Common myeloid progenitor, CD34-positive (primary cell): ENCODE data around the gene CDHR4.

Experiments
- CTCF ChIA-PET: fragments of 350-600 bp; sonication (Branson Sonifier 250); formaldehyde crosslinking; loops from one replicate; lab custom pipeline; 2021; ENCODE audit warnings: antibody characterized with exemption; lab: Charles Lee
- POLR2A ChIA-PET: fragments of 350-600 bp; sonication (Branson Sonifier 250); formaldehyde crosslinking; loops from one replicate; lab custom pipeline; 2021; ENCODE audit warnings: antibody characterized with exemption; lab: Charles Lee
- DNase-seq, 3 donors: peaks; one replicate each; pipeline versions ENCODE4 v3.0.0 to v3.0.0-alpha.2; 2013
- H3K27ac ChIP-seq, 2 experiments: 1 replicate in 1 of 2; 2 replicates in 1 of 2; pipeline ENCODE4 v1.7.0; 2013; ENCODE audit warnings: inconsistent platforms in 2 of 2, low read length in 2 of 2, mild to moderate bottlenecking in 2 of 2, low read depth in 1 of 2, moderate library complexity in 1 of 2; ENCODE audit not compliant: severe bottlenecking in 2 of 2, insufficient read depth in 1 of 2, poor library complexity in 1 of 2
- H3K27me3 ChIP-seq, 5 experiments: replicated peaks in 2 of 5; 1 replicate in 3 of 5; 2 replicates in 2 of 5; pipeline versions ENCODE4 v1.6.1 to v1.7.0; 2013; ENCODE audit warnings: low read length in 4 of 5, mild to moderate bottlenecking in 2 of 5, moderate library complexity in 2 of 5, inconsistent platforms in 1 of 5; ENCODE audit not compliant: insufficient read depth in 5 of 5, control insufficient read depth in 4 of 5
- H3K36me3 ChIP-seq, 4 experiments: 1 replicate in 2 of 4; 2 replicates in 2 of 4; pipeline versions ENCODE4 v1.6.1 to v1.7.0; 2013; ENCODE audit warnings: low read length in 3 of 4, control low read depth in 1 of 4, mild to moderate bottlenecking in 1 of 4; ENCODE audit not compliant: control insufficient read depth in 4 of 4, insufficient read depth in 4 of 4
- H3K4me1 ChIP-seq, 4 experiments: 1 replicate in 3 of 4; 2 replicates in 1 of 4; pipeline versions ENCODE4 v1.6.1 to v1.7.1; 2013; ENCODE audit warnings: low read length in 3 of 4, mild to moderate bottlenecking in 3 of 4, control low read depth in 1 of 4, inconsistent platforms in 1 of 4, moderate library complexity in 1 of 4; ENCODE audit not compliant: control insufficient read depth in 4 of 4, insufficient read depth in 4 of 4; ENCODE audit errors: control extremely low read depth in 1 of 4
- H3K4me3 ChIP-seq, 7 experiments: 1 replicate in 4 of 7; 2 replicates in 3 of 7; pipeline versions ENCODE4 v1.5.1 to v1.7.0; 2013; ENCODE audit warnings: mild to moderate bottlenecking in 7 of 7, low read length in 6 of 7, moderate library complexity in 6 of 7, inconsistent platforms in 2 of 7, low read depth in 2 of 7, control low read depth in 1 of 7; ENCODE audit not compliant: insufficient read depth in 4 of 7, control insufficient read depth in 1 of 7; ENCODE audit errors: extremely low read depth in 1 of 7
- H3K9me3 ChIP-seq, 5 experiments: 1 replicate in 4 of 5; 2 replicates in 1 of 5; pipeline versions ENCODE4 v1.6.1 to v1.7.1; 2013; ENCODE audit warnings: low read length in 4 of 5, mild to moderate bottlenecking in 2 of 5, inconsistent platforms in 1 of 5, low read depth in 1 of 5, moderate library complexity in 1 of 5; ENCODE audit not compliant: control insufficient read depth in 4 of 5, insufficient read depth in 2 of 5; ENCODE audit errors: control extremely low read depth in 1 of 5
- WGBS: methylation state at CpG from one replicate; pipeline ENCODE4 v1.1.5; 2013; ENCODE audit not compliant: insufficient coverage; 5-methylcytosine and 5-hydroxymethylcytosine counted together

Gene CDHR4

GRCh38 chr3:49761661-49762060 is 38.0 kb downstream of the CDHR4 start:
- WGBS, result 90% methylated on average over 3 of the region's 3 CpGs
- CTCF ChIA-PET, result interaction anchor here (1.7 kb wide), 1 partner anchor 10 kb away, joined by 4 read pairs; no protein-coding TSS in a partner anchor

GRCh38 chr3:49759226-49759625 is 40.4 kb downstream of the CDHR4 start:
- DNase-seq, result no peak
- peaks cover 3 to 10% (median 7%) of the 10 kb centered on the region in 4 experiments for H3K36me3 ChIP-seq
- ChIA-PET CTCF (interaction anchor here (1.0 to 1.9 kb wide), 3 partner anchors 11 to 42 kb away, joined by 3 to 6 read pairs (median 3); no protein-coding TSS in a partner anchor), POLR2A (no interaction called here)
- H3K4me3 ChIP-seq, result no peak overlapping the region
- no peak overlapping the region for H3K27ac ChIP-seq
- no peaks in the 10 kb centered on the region for H3K9me3 ChIP-seq
- H3K27me3 ChIP-seq, result no peaks in the 10 kb centered on the region
- H3K4me1 ChIP-seq, result peaks cover 0 to 4% (median 0%) of the 10 kb centered on the region in 4 experiments
- WGBS, result no CpG with 5 or more reads among the region's 1 CpG

More at GRCh38 chr3:49761661-49762060, 38.0 kb downstream of the CDHR4 start:
- Histone ChIP-seq H3K36me3 (peaks cover 3 to 16% (median 11%) of the 10 kb centered on the region in 4 experiments), H3K4me1 (peaks cover 0 to 4% (median 0%) of the 10 kb centered on the region in 4 experiments), H3K9me3 (no peaks in the 10 kb centered on the region), H3K4me3 (no peak overlapping the region), H3K27ac (no peak overlapping the region), H3K27me3 (no peaks in the 10 kb centered on the region)
- POLR2A ChIA-PET, result no interaction called here
- no peak for DNase-seq

GRCh38 chr3:49757197-49757596 is 42.5 kb downstream of the CDHR4 start:
- no peak overlapping the region for H3K4me3 ChIP-seq
- no peak overlapping the region for H3K27ac ChIP-seq
- peaks cover 0 to 4% (median 0%) of the 10 kb centered on the region in 4 experiments for H3K4me1 ChIP-seq
- H3K9me3 ChIP-seq, result no peaks in the 10 kb centered on the region
- no CpG with 5 or more reads among the region's 2 CpGs for WGBS
- no peaks in the 10 kb centered on the region for H3K27me3 ChIP-seq
- ChIA-PET CTCF (interaction anchor here (1.2 to 1.7 kb wide), 4 partner anchors 12 to 46 kb away, joined by 3 to 4 read pairs (median 3); partner anchors contain the start of gene AMIGO3), POLR2A (no interaction called here)
- peaks cover 2 to 10% (median 7%) of the 10 kb centered on the region in 4 experiments for H3K36me3 ChIP-seq
- DNase-seq, result no peak

GRCh38 chr3:49756036-49756435 is 43.6 kb downstream of the CDHR4 start:
- DNase-seq, result no peak
- ChIA-PET POLR2A (no interaction called here), CTCF (interaction anchor here (0.8 to 1.0 kb wide), 2 partner anchors 11 to 52 kb away, joined by 3 read pairs; no protein-coding TSS in a partner anchor)
- peaks cover 0 to 10% (median 7%) of the 10 kb centered on the region in 4 experiments for H3K36me3 ChIP-seq
- no CpG with 5 or more reads among the region's 1 CpG for WGBS
- no peak overlapping the region for H3K4me3 ChIP-seq
- H3K9me3 ChIP-seq, result no peaks in the 10 kb centered on the region
- H3K27ac ChIP-seq, result no peak overlapping the region
- peaks cover 0 to 4% (median 0%) of the 10 kb centered on the region in 4 experiments for H3K4me1 ChIP-seq
- no peaks in the 10 kb centered on the region for H3K27me3 ChIP-seq

GRCh38 chr3:49754536-49754935 is 45.1 kb downstream of the CDHR4 start:
- Histone ChIP-seq H3K27me3 (no peaks in the 10 kb centered on the region), H3K4me1 (peaks cover 0 to 4% (median 0%) of the 10 kb centered on the region in 4 experiments), H3K4me3 (no peak overlapping the region), H3K36me3 (peaks cover 2 to 9% (median 7%) of the 10 kb centered on the region in 4 experiments), H3K9me3 (no peaks in the 10 kb centered on the region), H3K27ac (no peak overlapping the region)
- no peak for DNase-seq
- WGBS, result 100% methylated on average over 1 of the region's 1 CpG
- POLR2A ChIA-PET, result no interaction called here
- CTCF ChIA-PET, result interaction anchor here (0.6 kb wide), 1 partner anchor 79 kb away, joined by 5 read pairs; no protein-coding TSS in a partner anchor

GRCh38 chr3:49751501-49751900 is 48.2 kb downstream of the CDHR4 start:
- CTCF ChIA-PET, result no interaction called here

GRCh38 chr3:49750056-49750455 is 49.6 kb downstream of the CDHR4 start:
- Histone ChIP-seq H3K4me3 (no peak overlapping the region), H3K27ac (no peak overlapping the region), H3K9me3 (no peaks in the 10 kb centered on the region), H3K36me3 (peaks cover 5 to 35% (median 22%) of the 10 kb centered on the region in 4 experiments), H3K4me1 (no peaks in the 10 kb centered on the region), H3K27me3 (no peaks in the 10 kb centered on the region)
- POLR2A ChIA-PET, result no interaction called here
- WGBS, result 94% methylated on average over 3 of the region's 4 CpGs
- DNase-seq, result no peak
- CTCF ChIA-PET, result interaction anchor here (1.0 kb wide), 1 partner anchor 52 kb away, joined by 3 read pairs; no protein-coding TSS in a partner anchor

More at GRCh38 chr3:49751501-49751900, 48.2 kb downstream of the CDHR4 start:
- Histone ChIP-seq H3K36me3 (peaks cover 5 to 30% (median 20%) of the 10 kb centered on the region in 4 experiments), H3K4me3 (no peak overlapping the region), H3K27ac (no peak overlapping the region), H3K9me3 (no peaks in the 10 kb centered on the region), H3K27me3 (no peaks in the 10 kb centered on the region), H3K4me1 (no peaks in the 10 kb centered on the region)
- DNase-seq, result no peak
- POLR2A ChIA-PET, result no interaction called here
- WGBS, result 80% methylated on average over 1 of the region's 4 CpGs
